Amniotic stem cell (primary cell): Measurements from ENCODE around the gene KRT39.
A peak's percentile ranks its signal among the peaks of the same experiment; 100 is the strongest.

Experiments used
- DNase-seq: peaks from one replicate; lab custom pipeline; 2025; lab: John Stamatoyannopoulos, UW

Gene KRT39

DNA sequence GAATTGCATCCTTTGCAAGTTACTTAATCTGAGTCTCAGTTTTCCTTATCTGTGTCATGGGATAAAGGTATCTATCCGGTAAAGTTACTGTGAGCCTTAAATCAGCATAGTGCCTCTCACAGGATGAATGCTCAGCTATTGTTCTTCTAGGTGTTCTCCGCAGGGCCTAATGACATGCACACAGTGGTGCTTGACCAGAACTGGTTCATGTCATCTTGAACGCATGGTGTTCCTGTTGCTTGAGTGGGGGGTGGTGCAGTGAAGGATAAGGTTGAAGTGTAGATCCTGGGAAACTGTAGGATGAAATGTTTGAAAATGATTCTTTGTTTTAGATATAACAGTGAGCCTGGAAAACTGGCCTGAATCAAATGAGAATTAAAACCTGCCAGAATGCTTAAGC lies 13.4 kb upstream of the KRT39 start:
- DNase-seq = no peak

DNA sequence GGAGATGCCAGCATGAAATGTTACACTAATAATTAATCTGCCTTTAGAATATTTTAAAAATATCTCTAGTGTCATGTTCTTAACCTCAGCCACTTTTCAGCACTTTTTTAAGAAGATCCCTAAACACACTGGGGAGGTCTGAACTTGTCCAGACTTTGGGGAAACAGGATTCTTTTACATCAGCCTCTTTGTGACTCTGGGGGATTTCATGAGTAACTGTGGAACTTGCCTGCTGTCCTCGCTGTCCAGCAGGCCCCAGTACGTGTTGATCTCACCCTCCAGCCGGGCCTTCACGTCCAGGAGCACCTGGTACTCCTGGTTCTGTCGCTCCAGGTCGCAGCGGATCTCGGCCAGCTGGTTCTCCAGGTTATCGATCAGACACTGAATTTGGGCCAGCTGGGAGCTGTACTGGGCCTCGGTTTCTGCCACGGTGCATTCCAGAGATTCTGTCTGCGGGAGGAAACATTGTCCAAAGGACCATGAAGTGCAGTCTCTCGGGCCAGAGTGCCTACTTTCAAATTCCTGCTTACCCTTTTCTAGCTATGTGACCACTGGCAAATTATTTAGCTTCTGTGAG lies 11.9 kb upstream of the KRT39 start:
- DNase-seq = no peak

DNA sequence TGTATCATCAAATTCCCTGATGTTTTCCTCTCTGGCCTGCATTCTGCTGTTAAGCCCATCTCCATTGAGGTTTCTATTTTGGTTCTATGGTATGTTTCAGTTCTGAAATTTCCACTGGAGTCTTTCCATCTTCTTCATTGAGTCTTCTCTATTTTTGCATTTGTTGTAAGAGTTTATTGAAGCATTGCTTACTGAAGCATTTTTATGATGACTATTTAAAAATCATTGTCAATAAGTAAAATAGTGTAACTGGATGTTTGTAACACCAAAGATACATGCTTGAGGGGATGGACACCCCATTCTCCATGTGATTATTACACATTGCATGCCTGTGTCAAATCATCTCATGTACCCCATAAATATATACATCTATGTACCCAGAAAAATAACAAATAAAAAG lies 8.8 kb upstream of the KRT39 start:
- DNase-seq = no peak

GRCh38 chr17:40974366-40974765 lies 7.6 kb upstream of the KRT39 start:
- no peak for DNase-seq

GRCh38 chr17:40967582-40967981 lies 834 bp upstream of the KRT39 start:
- no peak for DNase-seq

GRCh38 chr17:40963838-40964237 lies 2.9 kb downstream of the KRT39 start:
- no peak for DNase-seq

DNA sequence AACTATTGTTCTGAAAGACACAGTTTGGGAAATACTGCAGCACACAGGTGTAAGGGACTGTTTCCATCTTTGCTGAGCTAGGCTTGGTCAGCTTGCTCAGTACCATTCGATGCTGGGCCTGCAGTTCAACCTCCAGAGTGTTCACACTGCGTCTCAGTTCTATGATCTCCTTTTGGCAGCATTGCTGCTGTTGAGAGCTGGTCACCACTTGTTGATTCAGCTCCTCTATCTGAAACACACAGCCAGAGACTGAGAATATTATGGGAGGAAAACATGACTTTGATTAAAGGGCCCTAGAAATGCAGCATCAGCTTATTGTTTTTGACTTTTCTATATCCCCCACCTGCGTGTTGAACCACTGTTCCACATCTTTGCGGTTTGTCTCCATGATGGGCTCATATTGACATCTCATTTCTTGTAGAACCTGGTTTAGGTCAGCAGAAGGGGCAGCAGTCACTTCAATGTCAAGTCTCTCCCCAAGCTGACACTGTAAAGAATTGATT lies 4.6 kb downstream of the KRT39 start:
- no peak for DNase-seq

DNA sequence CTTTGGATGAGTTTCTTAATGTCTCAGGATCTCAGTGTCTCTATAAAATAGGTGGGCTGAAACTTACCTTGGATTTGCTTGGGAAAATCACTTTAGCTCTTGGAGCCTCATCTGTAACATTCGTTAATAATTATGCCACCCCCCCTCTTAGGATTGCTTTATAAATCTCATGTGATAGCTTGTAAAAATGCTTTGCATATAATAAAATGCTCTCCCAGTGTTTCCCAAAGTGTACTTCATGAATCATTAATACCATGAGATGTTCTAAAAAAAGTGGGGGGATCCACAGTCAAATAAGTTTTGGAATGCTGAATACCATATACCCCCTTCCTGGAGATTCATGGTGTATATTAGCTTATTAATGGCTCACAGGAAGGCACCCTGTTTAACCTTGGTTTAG lies 5.2 kb downstream of the KRT39 start:
- no peak for DNase-seq

- no peak for DNase-seq
Measured at GRCh38 chr17:40960144-40960543, 6.6 kb downstream of the KRT39 start.

- DNase-seq = no peak
Measured at GRCh38 chr17:40958086-40958953, 8.4 kb downstream of the KRT39 start.

GRCh38 chr17:40956401-40957254 lies 10.1 kb downstream of the KRT39 start:
- DNase-seq = peak; percentile 82

GRCh38 chr17:40953881-40954280 lies 12.9 kb downstream of the KRT39 start:
- DNase-seq = no peak

DNA sequence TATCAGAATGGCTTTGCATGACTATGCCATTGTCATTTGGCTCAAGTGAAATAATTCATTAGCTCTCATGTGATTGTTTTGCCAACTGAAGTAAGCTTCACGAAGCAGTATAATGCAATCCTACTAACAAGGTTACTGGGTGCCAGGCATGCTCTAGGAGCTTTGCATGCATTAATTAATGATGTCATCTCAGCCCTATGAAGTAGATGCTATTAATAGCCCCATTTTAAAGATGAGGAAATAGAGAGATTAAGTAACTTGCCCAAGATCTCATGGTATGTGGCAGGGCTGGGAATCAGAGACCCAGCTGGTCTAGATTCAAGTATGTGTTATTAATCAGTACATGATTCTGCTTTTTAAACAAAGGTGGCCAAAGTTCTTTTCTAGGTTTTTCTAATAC lies 14.1 kb downstream of the KRT39 start:
- DNase-seq = no peak

DNA sequence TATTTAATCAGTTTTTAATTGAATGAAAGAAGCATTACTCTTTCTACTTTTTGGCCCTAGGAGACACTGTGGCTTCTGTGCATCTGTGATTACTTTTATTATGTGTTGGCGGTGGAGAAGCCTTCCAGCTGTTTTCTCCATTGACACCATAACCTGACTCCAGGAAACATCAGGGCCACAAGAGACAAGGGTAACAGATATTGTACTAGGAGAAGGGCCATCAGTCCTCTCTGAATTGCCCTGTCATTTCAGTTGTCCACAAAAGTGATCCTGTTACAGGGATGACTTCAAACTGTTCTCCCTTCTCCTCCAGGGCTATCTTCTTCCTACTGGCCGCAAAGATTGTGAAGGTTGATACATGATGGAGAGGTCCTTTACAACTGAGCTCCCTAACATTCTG lies 14.6 kb downstream of the KRT39 start:
- no peak for DNase-seq

DNA sequence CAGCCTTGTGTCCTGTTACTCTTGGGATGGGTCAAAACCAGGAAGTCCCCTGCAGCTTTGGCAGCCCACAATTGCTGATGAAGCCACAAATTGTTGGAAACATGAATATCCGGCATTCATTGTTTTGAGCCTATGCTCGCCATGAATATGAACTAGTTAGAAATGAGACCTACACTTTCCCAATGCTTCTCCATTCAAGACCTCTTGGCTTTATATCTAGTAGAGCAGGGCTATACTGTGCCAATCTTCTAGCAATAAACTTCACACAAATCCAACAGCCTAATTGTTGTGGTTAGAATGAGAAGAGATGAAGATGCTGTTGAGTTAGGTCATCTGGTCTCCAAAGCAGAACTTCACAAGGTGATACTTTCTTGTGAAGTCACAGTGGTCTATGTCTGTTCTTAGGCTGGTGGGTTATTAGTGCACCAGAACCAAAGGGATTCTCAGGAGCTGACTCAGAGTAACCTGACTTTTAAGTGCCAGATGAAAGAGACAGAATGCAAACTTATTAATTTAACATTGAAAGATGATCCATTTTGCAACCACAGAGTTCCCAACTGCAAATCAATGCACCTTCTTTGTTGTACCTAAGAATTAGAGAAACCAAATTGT lies 15.6 kb downstream of the KRT39 start:
- no peak for DNase-seq

- DNase-seq = no peak
Measured at GRCh38 chr17:40950176-40950575, 16.6 kb downstream of the KRT39 start.

DNA sequence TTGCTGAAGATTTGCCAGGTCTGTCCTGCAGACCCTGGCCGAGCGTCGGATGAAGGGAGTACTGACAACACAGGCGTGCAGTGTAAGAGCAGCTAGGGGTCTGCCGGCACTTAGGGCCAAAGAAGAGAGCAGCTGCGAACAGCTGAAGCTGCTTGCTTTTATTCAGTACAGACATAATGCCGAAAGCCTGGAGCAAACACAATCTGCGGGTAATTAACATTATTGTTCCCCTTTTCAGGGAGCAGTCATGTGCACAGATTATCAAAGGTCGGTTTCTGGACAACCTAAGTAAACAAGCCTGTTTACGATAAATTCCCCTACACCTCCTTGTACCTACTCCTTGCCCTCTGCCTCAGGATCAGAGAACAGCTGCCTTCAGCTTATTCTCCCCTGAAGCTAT lies 17.3 kb downstream of the KRT39 start:
- no peak for DNase-seq

GRCh38 chr17:40947929-40948328 lies 18.8 kb downstream of the KRT39 start:
- DNase-seq = no peak

GRCh38 chr17:40945414-40945813 lies 21.3 kb downstream of the KRT39 start:
- DNase-seq = no peak

DNA sequence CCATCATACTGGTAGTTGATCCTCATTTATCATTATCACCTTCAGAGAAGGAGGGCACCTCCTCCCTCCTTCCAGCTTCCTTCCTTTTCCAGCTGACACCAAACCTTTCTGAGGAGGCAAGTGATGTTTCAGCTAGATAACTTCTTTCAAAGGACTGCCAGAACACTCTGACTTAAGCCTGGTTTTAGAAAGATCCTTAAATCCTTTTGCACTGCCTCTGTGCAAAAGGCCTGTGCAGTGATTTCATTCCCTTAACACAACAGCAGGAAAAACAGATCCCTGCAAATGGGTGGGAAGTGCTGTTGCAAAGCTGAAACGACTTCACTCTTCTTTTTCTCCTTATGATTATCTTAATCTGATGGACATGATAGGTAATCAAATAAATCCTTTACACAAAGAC lies 22.2 kb downstream of the KRT39 start:
- DNase-seq = no peak

DNA sequence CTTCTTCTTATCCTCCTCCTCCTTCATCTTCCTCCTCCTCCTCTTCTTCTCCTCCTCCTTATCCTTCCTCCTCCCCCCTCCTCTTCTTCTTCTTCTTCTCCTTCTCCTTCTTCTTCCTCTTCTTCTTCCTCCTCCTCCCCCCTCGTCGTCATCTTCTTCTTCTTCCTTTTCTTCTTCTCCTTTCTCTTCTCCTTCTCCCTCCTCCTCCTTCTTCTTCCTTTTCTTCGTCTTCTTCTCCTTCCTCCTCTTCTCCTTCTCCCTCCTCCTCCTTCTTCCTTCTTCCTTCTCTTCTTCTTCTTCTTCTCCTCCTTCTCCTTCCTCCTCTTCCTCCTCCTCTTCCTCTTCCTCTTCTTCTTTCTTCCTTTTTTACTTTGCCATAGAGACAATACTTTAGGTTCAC lies 24.2 kb downstream of the KRT39 start:
- DNase-seq = no peak

DNA sequence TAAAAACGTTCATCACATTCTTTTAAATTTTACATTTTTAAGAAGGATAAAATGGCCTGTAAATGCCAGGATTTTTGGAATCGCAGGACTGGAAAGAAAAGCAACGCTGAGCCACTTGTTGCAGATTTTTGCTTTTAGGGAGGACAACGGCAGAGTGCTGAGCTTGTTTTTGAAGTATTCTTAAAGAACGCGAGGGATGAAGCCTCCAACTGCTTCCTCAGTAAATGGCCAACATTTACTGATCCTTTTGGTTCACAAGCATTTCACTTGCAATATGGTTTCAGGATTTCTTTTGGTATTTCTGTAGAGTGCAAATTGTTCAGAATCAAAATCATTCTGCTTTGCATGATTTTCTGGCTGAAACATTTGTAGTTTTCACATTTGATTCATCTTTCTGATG lies 26.5 kb downstream of the KRT39 start:
- no peak for DNase-seq
